Lower lobe of right lung (tissue), 2 donors: ENCODE measurements around the gene TNNT2. TPM values are rescaled to one million over a fixed set of nuclear protein-coding genes. Genes with fewer than 3 reads are reported as not detected.

Source experiments
- ATAC-seq, 2 donors: fragments of 200-7000 bp; cut with Tn5 transposase; one replicate each; pipeline ENCODE4 v1.9.1; 2020 to 2022; ENCODE audit warnings: mild to moderate bottlenecking in 2 of 2, moderate library complexity in 2 of 2
- DNase-seq: peaks from one replicate; pipeline ENCODE4 v3.0.0-alpha.2; 2020
- H3K27ac ChIP-seq: fragments of 200-600 bp; one replicate; pipeline ENCODE4 v1.8.0; 2022
- H3K27me3 ChIP-seq: fragments of 200-600 bp; one replicate; pipeline ENCODE4 v1.8.0; 2022; ENCODE audit warnings: low read depth
- H3K36me3 ChIP-seq: fragments of 200-600 bp; one replicate; pipeline ENCODE4 v1.8.0; 2022; ENCODE audit warnings: mild to moderate bottlenecking
- H3K4me1 ChIP-seq: fragments of 200-600 bp; one replicate; pipeline ENCODE4 v1.8.0; 2022
- H3K4me3 ChIP-seq: fragments of 200-600 bp; one replicate; pipeline ENCODE4 v1.8.0; 2022; ENCODE audit warnings: mild to moderate bottlenecking
- H3K9me3 ChIP-seq: fragments of 200-600 bp; one replicate; pipeline ENCODE4 v1.8.0; 2022
- intact Hi-C: fragments of 100-400 bp; cut with DNase I; formaldehyde crosslinking; loops from one replicate; pipeline ENCODE4 v1.11.0; 2022
- total RNA-seq: library from RNA; stranded (reverse); fragmentation: NEBNext Ultra II Directional; extraction: Animal tissue kit (Norgen Biotek cat#: 25700); gene quantifications from one replicate; pipeline ENCODE4 v1.2.1, GENCODE V29; 2021
- TF ChIP-seq, protein P1 (sequence below): fragments of 200-600 bp; IDR thresholded peaks from one replicate; pipeline ENCODE4 v1.8.0; 2022; ENCODE audit warnings: antibody characterized with exemption, mild to moderate bottlenecking
- donor health status: DM: no; HTN: yes; CAD: no; lungs with severe emphysema.

Gene TNNT2
- total RNA-seq, 1 donor from 2014 or later: 6.4 TPM

GRCh38 chr1:201376464-201377374, 761 bp downstream of the TNNT2 start:
- Histone ChIP-seq H3K27ac (no peak overlapping the region), H3K9me3 (no peaks in the 10 kb centered on the region), H3K27me3 (peaks cover 7% of the 10 kb centered on the region), H3K36me3 (no peaks in the 10 kb centered on the region), H3K4me1 (peaks cover 22% of the 10 kb centered on the region), H3K4me3 (no peak overlapping the region)
- DNase-seq: no peak
- intact Hi-C loops: no loop called here
- TF ChIP-seq, protein P1, sequence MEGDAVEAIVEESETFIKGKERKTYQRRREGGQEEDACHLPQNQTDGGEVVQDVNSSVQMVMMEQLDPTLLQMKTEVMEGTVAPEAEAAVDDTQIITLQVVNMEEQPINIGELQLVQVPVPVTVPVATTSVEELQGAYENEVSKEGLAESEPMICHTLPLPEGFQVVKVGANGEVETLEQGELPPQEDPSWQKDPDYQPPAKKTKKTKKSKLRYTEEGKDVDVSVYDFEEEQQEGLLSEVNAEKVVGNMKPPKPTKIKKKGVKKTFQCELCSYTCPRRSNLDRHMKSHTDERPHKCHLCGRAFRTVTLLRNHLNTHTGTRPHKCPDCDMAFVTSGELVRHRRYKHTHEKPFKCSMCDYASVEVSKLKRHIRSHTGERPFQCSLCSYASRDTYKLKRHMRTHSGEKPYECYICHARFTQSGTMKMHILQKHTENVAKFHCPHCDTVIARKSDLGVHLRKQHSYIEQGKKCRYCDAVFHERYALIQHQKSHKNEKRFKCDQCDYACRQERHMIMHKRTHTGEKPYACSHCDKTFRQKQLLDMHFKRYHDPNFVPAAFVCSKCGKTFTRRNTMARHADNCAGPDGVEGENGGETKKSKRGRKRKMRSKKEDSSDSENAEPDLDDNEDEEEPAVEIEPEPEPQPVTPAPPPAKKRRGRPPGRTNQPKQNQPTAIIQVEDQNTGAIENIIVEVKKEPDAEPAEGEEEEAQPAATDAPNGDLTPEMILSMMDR: peak; percentile 40
- ATAC-seq: peak in 1 of 2 donors; percentile 24

DNA sequence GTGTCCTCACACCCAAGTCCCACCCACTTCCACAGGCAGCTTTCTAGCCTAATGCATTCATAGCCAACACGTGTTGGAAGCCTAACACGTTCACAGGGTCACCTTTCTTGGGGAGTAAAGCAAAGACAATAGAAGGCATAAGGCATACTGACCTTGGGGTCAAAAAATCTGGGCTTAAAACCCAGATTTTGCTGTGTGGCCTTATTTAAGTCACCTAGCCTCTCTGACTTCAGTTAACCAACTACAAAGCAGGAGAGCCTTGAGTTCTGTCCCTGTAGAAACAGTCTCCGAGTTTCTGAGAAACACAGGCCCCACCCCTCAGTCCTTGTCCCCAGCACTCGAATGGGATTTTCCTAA, 1.4 kb downstream of the TNNT2 start:
- Histone ChIP-seq H3K27ac (no peak overlapping the region), H3K4me1 (peaks cover 17% of the 10 kb centered on the region), H3K27me3 (peaks cover 10% of the 10 kb centered on the region), H3K4me3 (no peak overlapping the region), H3K9me3 (no peaks in the 10 kb centered on the region), H3K36me3 (no peaks in the 10 kb centered on the region)
- ATAC-seq: no peak
- no peak for DNase-seq
- intact Hi-C loops: no loop called here
- TF ChIP-seq, protein P1: no peak

- TF ChIP-seq, protein P1: no peak
- ATAC-seq (no peak), DNase-seq (no peak)
- Histone ChIP-seq H3K36me3 (no peaks in the 10 kb centered on the region), H3K9me3 (no peaks in the 10 kb centered on the region), H3K4me1 (peaks cover 8% of the 10 kb centered on the region), H3K27me3 (peaks cover 12% of the 10 kb centered on the region), H3K4me3 (no peak overlapping the region), H3K27ac (no peak overlapping the region)
- intact Hi-C loops: no loop called here
Measured at GRCh38 chr1:201375169-201375568, 2.3 kb downstream of the TNNT2 start.

DNA sequence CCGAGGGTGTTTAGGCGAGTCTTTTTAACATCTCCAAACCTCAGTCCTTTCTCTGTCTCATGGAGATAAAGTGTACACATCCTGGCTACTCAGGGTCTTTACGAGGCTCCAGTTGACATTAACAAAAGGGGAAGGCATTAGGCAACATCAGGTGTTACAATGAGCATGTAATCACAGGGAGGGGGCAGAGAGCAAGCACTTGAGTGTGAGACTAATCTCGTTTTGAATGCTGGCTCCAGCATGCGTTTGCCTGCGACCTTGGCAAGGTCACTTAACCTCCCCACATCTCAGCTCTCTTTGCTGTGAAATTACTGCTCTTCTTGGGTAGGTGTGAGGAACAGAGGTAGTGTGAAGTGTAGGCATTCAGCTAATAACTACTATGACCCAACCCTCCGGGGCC, 3.1 kb downstream of the TNNT2 start:
- Histone ChIP-seq H3K27ac (no peak overlapping the region), H3K9me3 (no peaks in the 10 kb centered on the region), H3K36me3 (no peaks in the 10 kb centered on the region), H3K4me1 (no peaks in the 10 kb centered on the region), H3K4me3 (no peak overlapping the region), H3K27me3 (peaks cover 12% of the 10 kb centered on the region)
- intact Hi-C loops: no loop called here
- no peak for DNase-seq
- no peak for ATAC-seq
- TF ChIP-seq, protein P1: no peak

DNA sequence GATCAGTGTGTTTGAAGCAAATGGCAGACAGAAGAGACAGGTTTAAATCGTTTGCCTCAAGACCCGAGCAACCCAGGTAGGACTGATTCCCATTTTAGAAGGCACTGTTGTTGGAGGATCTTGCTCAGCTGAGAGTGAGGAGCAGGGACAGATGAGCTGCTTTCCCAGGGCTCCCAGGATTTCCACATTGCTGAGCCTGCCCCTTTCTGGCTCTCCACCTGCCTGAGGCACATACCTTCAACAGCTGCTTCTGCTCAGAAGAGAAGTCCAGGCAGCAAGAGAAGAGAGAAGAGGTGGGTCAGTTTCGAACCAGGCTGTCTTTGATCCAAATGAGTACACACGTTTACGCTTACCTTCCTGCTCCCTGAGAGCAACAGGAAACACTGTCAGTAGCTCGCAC, 5.7 kb downstream of the TNNT2 start:
- intact Hi-C loops: no loop called here
- ATAC-seq: no peak
- TF ChIP-seq, protein P1: no peak

More for the DNA sequence above, 5.7 kb downstream of the TNNT2 start:
- H3K36me3 ChIP-seq: no peaks in the 10 kb centered on the region
- peaks cover 12% of the 10 kb centered on the region for H3K27me3 ChIP-seq
- H3K27ac ChIP-seq: no peak overlapping the region
- H3K4me1 ChIP-seq: no peaks in the 10 kb centered on the region
- H3K4me3 ChIP-seq: no peak overlapping the region
- H3K9me3 ChIP-seq: no peaks in the 10 kb centered on the region
- DNase-seq: no peak
